Bronchial epithelial cell (primary cell): Measurements from ENCODE around the gene ANO3. TPM values are rescaled to one million over a fixed set of nuclear protein-coding genes. Genes with fewer than 3 reads are reported as not detected.

Source experiments
- DNase-seq: peaks from one replicate; pipeline ENCODE4 v3.0.0-alpha.2; 2010; ENCODE audit warnings: low read depth
- FAIRE-seq: peaks from 2 replicates; lab custom pipeline; 2011; peaks lifted over from hg19 to GRCh38; lab: Jason Lieb, UNC
- H3K27me3 ChIP-seq: 2 replicates; pipeline ENCODE4 v1.5.1; 2011; ENCODE audit warnings: low read length; ENCODE audit not compliant: control insufficient read depth, insufficient read depth
- H3K36me3 ChIP-seq: 2 replicates; pipeline ENCODE4 v1.5.1; 2011; ENCODE audit warnings: low read length; ENCODE audit not compliant: control insufficient read depth, insufficient read depth
- H3K4me3 ChIP-seq: 2 replicates; pipeline ENCODE4 v1.5.1; 2011; ENCODE audit warnings: mild to moderate bottlenecking, low read depth, low read length, control low read depth
- total RNA-seq: library from RNA; depleted of rRNA; stranded (reverse); fragments of >200 nt; gene quantifications from 2 replicates; pipeline ENCODE4 v1.2.1, GENCODE V29; 2014
- TF ChIP-seq, protein P1 (sequence below): IDR thresholded peaks from 2 replicates; pipeline ENCODE4 v1.5.1; 2011; ENCODE audit warnings: mild to moderate bottlenecking, moderate library complexity, low read length, control low read depth, inconsistent platforms; ENCODE audit not compliant: insufficient read depth, severe bottlenecking

ANO3 gene
- total RNA-seq, 1 donor from 2014 or later = under 0.01 TPM

DNA sequence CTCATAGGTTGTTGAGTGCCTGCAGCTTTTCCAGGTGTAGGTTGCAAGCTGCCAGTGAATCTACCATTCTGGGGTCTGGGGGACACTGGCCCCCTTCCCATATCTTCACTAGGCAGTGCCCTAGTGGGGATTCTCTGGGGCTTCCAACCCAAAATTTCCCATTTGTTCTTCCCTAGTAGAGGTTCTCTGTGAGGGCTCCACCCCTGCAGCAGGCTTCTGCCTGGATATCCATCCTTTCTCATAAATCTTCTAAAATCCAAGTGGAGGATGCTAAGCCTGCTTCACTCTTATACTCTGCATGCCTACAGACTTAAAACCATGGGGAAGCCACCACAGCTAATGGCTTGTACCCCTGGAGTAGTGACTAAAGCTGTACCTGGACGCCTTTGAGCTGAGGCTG is 33.4 kb downstream of the ANO3 start:
- TF ChIP-seq, protein P1, sequence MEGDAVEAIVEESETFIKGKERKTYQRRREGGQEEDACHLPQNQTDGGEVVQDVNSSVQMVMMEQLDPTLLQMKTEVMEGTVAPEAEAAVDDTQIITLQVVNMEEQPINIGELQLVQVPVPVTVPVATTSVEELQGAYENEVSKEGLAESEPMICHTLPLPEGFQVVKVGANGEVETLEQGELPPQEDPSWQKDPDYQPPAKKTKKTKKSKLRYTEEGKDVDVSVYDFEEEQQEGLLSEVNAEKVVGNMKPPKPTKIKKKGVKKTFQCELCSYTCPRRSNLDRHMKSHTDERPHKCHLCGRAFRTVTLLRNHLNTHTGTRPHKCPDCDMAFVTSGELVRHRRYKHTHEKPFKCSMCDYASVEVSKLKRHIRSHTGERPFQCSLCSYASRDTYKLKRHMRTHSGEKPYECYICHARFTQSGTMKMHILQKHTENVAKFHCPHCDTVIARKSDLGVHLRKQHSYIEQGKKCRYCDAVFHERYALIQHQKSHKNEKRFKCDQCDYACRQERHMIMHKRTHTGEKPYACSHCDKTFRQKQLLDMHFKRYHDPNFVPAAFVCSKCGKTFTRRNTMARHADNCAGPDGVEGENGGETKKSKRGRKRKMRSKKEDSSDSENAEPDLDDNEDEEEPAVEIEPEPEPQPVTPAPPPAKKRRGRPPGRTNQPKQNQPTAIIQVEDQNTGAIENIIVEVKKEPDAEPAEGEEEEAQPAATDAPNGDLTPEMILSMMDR = no peak
- FAIRE-seq (no peak), DNase-seq (no peak)
- Histone ChIP-seq H3K27me3 (no peaks in the 10 kb centered on the region), H3K36me3 (no peaks in the 10 kb centered on the region), H3K4me3 (no peak overlapping the region)

DNA sequence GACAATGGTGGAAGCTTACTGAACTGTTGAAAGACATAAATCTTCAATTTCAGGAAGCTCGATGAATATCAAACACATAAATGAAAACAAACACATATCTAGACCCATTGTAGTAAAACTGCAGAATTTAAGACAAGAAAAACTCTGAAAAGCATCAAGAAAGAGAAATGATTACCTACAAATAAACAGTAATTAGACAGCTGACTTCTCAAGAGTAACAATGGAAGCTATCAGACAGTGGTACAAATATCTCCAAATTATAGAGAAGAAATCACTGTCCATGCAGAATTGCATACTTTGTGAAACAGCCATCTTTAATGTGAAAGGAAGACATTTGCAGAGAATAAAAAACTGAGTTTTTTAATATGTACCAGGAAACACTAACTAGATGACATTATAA is 45.7 kb downstream of the ANO3 start:
- TF ChIP-seq, protein P1 = no peak
- no peaks in the 10 kb centered on the region for H3K36me3 ChIP-seq
- H3K27me3 ChIP-seq = no peaks in the 10 kb centered on the region
- no peak for FAIRE-seq
- no peak overlapping the region for H3K4me3 ChIP-seq
- no peak for DNase-seq

DNA sequence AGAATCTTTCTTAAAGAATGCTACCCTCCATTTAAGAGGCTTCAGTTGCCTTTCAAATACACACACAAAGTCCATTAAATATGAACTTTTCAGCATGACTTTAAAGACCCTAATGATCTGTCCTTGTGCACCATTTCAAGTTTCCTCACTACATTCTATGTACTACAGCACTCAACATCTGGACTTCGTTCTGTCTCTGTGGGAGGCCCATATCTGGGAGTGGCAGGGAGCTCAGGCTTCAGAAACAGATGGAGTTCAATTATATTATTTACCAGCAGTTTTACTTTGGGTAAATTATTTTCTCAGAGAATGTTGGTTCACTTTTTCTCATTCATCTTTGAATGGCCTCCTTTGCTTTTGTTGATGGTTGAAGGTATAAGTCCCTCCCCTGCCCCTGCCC is 67.4 kb downstream of the ANO3 start:
- TF ChIP-seq, protein P1 = no peak
- FAIRE-seq (no peak), DNase-seq (no peak)
- Histone ChIP-seq H3K27me3 (no peaks in the 10 kb centered on the region), H3K4me3 (no peak overlapping the region), H3K36me3 (no peaks in the 10 kb centered on the region)

DNA sequence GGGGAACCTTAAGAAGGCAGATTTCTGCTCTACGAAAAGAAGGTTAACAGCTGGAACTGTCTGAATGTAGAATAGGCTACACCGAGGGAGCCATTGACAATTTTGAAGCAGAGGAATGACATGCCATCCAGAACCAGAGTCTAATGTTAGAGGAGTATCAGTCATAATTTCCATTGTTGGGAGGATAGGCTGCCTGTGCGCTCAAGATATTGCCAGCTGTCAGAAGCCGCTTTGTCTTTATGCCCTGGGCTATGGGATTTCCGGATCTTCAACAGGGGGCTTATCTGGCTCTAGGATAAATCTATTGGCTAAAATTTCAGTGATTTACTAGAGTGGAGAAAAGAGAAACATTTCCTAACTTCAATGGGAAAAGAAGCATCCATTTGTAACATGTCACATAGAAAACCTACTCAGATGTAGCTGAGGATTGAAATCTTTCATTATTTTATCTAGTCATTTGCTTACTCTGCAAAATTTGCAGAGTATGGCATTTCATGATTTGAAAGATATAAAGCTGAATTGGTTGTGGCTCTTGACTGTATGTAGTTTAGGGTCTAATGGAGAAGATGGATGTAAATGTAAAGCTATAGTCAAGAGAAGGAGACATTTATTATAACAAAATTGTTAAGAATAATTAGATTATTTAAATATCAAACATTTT is 78.9 kb downstream of the ANO3 start:
- H3K27me3 ChIP-seq = no peaks in the 10 kb centered on the region
- TF ChIP-seq, protein P1 = no peak
- H3K4me3 ChIP-seq = no peak overlapping the region
- DNase-seq (no peak), FAIRE-seq (no peak)
- H3K36me3 ChIP-seq = no peaks in the 10 kb centered on the region

DNA sequence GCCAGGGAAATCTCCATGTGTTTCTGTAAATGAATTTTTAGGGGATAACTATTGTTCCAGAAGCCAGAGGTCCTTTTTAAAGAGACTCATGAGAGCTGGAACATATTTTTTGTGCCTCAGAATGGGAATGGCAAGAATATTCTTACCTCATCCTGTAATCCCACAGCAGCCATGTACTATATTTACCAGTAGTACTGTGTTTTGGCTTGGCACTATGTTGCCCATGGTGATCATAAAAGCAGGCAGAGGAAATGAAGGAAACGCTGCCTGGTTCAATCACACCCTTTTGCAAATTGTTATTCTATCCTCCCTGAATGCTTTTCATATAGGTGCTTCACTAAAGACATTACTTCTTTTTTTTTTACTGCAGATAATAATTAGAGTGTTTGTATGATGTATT is 81.0 kb downstream of the ANO3 start:
- no peaks in the 10 kb centered on the region for H3K36me3 ChIP-seq
- DNase-seq = no peak
- no peak overlapping the region for H3K4me3 ChIP-seq
- TF ChIP-seq, protein P1 = no peak
- no peak for FAIRE-seq
- no peaks in the 10 kb centered on the region for H3K27me3 ChIP-seq

DNA sequence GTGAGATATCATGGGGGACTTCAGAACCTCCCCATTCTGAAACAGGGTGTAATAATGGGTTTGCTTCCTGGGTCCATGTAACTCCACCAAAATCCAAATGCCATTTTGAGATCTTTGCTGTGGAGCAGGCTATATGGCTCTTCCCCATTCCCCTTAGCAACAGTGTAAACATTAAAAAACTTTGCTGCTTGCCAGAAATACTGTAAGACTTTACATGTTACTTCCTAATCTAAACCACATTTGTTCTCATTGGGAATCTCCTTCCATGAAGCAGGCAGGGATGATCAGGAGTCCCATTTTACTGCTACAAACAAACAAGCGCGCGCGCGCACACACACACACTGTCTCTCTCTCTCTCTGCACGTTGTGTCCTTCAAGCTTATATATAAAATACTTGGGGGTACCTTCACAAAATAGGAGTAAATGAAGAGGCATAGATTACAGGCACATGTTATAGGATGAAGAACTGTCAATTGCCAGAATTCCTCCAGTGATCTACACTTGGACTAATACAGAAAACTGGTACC is 86.5 kb downstream of the ANO3 start:
- FAIRE-seq (no peak), DNase-seq (no peak)
- H3K27me3 ChIP-seq = no peaks in the 10 kb centered on the region

More for the DNA sequence above, 86.5 kb downstream of the ANO3 start:
- H3K36me3 ChIP-seq = no peaks in the 10 kb centered on the region
- TF ChIP-seq, protein P1 = no peak
- no peak overlapping the region for H3K4me3 ChIP-seq
